Cortex of kidney (tissue), 1 donor: ENCODE results near the gene CRYBG2.

ENCODE experiments used
- DNase-seq: peaks from one replicate; lab custom pipeline; 2025; lab: John Stamatoyannopoulos, UW

Gene CRYBG2

DNA sequence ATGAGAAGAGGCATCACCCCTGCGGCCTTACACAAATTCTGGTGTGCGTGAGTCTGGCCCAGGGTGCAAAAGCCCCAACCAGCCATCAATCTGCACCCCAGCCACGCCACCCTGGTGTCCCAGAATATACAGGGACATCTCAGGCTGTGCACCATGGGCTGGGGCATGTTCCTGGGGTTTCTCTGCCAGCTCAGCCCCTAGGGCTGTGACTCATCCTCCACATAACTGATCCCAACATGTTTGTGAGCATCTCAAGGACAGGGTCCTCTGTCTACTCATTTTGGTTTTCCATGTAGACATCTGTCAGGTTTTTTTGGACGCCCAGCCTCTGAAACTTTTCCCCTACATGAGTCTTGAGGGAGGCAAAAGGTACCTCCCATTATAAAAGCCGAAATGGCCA is 18.1 kb upstream of the CRYBG2 start:
- DNase-seq = no peak

GRCh38 chr1:26370591-26371382 is 16.9 kb upstream of the CRYBG2 start:
- DNase-seq = no peak

- DNase-seq = no peak
Measured at GRCh38 chr1:26368486-26368885, 14.6 kb upstream of the CRYBG2 start.

DNA sequence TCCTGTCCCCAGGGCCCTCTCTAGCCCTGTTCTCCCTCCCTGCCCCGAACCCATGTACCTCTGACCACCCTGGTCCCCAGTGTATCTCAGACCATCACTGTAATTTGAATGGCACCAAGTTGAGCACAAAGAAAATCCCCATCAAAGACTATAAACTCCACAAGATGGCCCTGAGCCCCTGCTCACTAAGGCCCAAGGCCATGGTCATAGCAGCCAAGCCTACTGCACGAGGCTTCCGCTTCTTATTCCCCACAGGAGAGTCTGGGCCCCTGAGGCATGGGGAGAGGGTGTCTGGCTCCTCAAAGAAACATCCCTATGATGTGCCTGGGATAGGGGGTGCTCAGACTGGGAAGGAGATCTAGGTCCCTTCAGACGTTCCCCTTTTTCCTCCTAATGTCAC is 14.1 kb upstream of the CRYBG2 start:
- DNase-seq = no peak

DNA sequence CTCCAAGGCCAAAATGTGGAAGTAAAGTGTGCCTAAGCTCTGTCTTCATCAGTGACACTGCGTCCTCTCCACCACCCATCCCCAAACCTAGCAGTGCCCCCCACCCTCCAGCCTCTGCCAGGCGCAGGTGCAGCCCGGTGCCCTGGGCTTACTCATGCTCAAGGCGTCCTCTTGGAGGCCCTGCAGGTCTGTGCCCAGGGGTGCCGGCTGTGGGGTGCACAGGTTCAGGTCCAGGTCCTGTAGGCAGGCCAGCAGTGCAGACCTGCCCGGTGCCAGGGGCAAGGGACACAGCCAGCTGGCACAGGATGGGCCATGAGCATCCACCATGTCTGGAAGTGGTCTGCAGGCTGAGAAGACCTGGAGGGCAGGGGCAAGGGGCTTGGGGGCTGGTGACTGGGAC is 13.5 kb upstream of the CRYBG2 start:
- DNase-seq = no peak

GRCh38 chr1:26364956-26365355 is 11.0 kb upstream of the CRYBG2 start:
- DNase-seq = no peak

DNA sequence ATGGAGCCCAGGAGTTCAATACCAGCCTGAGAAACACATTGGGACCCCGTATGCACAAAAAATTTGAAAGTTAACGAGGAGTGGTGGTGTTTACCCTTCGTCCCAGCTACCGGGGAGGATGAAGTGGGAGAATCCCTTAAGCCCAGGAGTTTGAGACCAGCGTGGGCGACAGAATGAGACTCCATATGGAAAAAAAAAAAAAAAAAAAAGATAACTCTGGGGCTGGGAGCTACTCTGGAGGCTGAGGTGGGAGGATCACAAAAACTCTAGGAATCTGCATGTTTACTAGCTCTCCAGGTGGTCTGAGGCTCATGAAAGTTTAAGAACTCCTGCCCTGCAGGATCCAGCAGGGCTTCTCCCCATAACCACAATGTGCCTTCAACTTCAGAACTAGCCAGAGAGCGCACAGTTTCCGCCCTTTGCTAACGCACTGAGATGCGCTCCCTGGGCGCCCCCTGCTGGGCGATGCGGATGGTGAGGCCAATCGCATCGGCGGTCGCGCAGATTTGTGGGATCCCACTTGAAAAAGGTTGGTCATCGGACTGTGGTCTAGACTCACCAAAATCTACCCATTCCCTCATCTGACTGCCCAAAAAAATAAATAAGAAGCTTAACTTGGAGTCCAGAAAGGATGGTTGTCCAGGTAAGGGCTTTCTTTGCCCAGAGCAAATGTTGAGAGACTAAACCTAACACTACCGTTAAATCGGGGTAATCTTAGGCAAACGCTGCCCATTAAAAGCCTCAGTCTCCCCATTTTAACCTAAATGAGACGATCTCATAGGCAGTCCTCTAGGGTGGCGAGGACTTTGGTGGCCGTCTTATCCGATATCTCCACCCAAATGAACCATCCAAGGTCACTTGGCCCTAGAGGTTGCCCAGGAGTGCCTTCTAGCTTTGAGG is 9.9 kb upstream of the CRYBG2 start:
- DNase-seq = no peak

- no peak for DNase-seq
Measured at GRCh38 chr1:26362331-26362730, 8.4 kb upstream of the CRYBG2 start.

DNA sequence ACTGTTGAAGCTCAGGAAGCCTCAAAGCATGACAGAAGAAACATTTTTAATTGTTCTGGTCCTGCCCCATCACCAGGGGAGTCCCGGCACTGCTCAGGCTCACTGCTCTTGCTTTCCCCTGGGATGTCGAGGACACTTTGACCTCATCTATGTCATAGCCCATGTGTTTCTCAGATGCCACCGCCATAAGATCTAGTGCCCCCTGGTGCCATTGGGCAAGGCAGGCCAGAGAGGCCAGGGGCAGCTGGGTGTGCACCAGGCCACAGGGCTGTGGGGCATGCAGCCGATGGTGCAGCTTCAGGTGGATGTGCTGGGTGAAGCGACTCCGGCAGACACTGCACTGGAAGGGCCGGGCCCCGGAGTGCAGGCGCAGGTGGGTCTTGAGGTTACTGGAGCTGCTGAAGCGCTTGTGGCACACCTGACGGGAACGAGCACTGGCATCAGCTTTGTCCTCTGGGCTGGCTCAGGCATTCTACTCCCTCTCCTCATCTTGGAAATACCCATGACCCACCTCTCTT is 7.7 kb upstream of the CRYBG2 start:
- no peak for DNase-seq

DNA sequence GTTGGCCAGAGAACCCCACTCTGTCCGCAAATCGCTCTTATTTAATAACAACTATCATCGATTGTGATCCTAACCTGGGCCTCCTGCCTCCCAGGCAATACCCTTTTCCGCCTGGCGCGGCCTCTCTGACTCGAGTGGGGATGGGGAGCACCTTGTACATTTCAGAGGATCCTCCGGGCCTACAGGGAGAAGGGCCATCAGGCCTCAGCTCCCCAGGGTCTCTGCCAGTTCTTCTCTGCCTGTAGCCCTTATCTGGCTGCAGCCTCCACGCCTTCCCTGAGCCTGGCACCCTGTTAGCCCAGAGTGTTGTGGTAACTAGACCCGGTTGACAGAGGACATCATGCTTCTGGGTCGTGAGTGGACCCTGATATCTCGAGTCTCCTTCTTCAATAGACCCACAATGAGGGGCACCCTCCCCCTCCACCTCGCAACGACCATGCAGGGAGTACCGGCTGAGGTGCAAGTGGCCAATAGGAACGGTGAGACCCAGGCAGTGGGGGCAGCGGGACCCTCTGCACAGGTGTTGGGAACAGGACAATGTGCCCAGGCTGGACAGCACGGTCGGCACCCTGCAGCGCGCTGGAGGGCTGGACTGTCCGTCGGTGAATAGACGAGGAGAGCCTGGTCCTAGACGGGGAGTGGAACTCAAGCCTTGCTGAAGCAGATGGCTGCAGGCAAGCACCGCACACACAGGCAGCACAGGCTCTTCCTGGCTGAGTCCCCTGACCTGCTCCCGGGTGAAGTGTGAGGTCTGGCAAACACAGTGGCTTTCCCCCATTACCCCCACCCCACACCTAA is 7.1 kb upstream of the CRYBG2 start:
- no peak for DNase-seq

DNA sequence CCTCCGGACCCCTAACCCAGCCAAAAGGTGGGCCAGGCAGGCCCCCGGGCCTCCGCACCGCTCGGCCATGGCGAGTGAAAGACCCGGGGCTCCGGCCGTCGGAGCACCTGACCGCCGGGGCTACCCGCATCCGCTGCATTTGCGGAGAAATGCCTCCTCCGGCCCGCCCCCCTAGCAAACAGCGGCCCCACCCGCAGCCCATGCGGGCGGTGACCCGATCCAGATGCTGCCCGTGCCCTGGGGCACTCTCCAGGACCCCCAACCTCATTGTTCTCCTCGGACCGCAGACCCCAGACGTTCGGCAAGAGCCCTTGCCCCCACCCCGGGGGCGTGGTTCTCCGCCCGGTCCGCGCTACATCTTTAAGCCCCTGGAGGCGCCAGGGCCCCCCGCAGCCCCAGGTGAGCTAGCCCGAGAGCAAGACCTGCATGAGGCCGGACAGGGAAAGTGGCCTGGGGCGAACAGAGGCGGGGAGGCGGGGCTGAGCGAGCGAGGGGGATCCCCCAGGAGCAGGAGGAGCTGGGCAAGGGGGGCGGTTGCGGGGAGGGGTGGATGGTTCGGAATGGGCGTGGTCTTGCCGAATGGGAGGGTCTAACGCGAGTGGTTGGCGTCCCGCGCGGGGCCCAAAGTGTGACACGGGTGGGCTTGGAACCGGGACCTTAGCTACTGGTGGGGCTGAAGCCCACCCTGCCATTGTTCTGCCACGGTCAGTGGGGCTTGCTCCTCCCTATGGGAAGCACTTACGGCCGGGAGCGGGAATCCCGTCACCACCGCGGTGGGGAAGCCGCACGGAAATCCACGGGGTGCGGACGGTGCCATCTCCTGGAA is 6.3 kb upstream of the CRYBG2 start:
- DNase-seq = no peak

DNA sequence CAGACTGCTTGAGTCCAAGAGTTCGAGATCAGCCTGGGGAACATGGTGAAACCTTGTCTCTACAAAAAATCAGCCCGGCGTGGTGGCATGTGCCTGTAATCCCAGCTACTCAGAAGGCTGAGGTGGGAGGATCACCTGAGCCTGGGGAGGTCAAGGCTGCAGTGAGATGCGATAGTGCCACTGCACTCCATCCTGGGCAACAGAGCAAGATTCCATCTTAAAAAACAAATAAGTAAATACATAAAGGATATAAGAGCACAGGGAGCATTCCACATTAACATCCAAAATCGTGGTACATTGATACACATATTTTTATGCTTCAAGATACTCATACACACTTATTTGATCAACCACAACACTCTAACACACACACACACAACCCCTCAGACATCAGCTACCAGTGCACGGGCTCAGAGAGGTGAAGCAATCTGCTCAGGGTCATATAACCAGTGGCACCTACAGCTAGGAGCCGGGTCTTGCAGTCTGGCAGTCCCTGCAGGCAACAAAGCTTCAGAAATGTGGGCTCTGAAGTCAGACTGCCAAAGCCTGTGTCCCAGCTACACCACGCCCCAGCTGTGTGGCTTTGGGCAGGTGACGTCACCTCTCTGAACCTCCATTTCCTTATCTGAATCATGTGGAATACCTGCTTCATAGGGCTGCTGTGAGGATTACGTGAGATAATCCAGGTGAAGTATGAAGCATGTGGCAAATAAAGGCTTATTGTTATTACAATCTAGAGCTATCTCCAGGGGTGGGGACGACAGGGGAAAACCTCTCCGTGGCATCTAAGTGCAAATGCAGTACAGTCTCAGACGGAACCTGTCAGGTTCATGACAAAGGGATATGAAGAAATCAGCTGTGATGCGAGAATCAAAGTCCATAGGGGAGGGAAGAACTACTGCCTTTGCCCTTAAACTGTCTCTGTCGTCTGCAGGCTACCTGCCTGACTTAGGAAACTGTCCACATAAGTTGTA is 4.8 kb upstream of the CRYBG2 start:
- no peak for DNase-seq

DNA sequence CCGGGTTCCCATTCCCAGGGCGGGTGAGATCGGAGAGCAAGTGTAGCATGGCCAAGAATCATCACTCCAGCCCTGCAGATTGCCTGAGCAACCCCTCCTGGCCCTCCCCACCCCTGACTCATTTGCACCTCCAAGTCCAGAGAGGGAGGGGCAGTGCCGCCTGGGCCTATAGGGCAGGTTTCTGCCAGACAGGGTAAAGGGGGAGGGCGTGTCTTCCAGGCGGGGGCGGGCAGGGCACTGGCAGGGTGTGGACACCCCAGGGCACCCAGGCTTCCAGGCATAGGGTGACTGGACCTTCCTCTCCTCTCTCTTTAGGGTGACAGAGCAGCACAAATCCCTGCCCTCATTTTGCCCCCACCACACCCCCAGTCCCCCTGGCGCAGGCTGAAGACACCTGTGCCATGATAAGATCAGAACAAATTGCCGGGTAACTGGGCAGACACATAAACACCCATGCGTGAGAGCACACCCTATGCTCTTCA is 3.2 kb upstream of the CRYBG2 start:
- no peak for DNase-seq

GRCh38 chr1:26356106-26356505 is 2.2 kb upstream of the CRYBG2 start:
- DNase-seq = no peak

- no peak for DNase-seq
Measured at GRCh38 chr1:26354972-26355371, 1.0 kb upstream of the CRYBG2 start.

DNA sequence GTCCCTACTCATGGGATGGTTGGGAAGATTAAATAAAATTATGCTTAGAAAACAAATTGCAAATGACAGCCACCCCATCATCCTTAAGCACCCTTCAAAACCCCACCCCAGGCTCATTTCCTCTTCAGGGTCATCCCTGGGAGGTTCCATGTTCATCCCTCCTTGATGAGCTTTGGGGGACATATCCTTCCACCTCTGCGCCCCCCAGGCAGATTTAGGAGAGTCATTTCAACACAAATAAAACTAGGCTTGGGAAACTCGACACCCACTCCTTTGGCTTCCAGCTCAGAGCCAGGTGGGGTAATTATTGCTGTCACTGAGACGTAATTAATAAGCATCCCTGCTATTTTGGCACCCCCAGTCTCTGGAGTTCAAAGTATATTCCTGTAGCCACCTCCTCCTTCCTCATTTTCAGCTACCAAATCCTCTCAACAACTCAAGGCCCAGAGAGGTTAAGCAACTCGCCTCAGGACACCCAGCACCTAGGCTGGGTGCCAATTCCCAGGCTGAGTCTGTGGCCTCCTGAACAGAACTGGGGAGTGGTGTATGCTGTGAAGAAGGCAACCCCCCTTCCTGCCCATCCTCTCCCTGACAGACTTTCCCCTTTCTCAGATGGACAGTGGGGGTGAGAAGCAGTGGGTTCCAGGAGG is 595 bp downstream of the CRYBG2 start:
- DNase-seq = no peak

- DNase-seq = no peak
Measured at GRCh38 chr1:26352338-26352679, 1.6 kb downstream of the CRYBG2 start.

DNA sequence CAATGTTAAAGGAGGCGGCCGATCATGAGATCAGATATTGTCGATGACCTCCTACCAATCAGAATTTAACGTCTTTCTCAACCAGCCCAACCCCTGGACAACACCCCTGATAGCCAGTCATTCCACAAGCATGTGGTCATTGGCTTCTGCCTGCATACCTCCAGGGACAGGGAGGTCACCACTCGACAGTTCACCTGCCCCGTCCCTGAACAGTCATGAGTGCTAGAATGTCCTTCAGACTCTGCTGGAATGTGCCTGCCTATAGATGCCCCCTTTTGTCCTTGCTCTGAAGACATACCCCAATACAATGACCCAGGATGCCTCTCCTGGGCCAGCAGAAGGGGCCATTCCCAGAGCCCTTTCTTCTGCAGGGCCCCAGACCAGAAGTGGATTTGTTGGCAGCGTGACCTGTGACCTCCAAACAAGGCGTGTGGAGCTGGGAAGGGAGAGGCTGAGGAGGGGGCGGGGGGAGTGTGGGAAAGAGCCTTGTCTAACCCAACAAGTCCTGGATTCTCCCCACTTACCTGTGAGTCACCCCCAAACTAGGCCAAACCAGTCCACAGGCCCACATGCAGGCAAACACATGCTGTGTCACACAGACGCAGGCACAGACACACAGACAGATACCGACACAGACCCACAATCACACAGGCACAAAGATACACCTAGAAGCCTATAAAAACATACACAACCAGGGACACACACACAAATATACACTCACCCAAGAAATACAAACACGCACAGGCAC is 2.2 kb downstream of the CRYBG2 start:
- DNase-seq = no peak
